Measurements from ENCODE around the gene C17orf78. TPM values are rescaled to one million over a fixed set of nuclear protein-coding genes. Genes with fewer than 3 reads are reported as not detected.
"Not testable (repeated sequence)": the region's sequence is repeated elsewhere in the genome, so short reads cannot be mapped to it uniquely, and the experiment has no call there.

The C17orf78 gene
- total RNA-seq, 1 experiment from 2014 or later = not detected

GRCh38 chr17:37438141-37438540 lies 62.4 kb downstream of the C17orf78 start:
- DNase-seq (ENCODE audit: low spot score) = no peak

- DNase-seq (ENCODE audit: low spot score) = no peak
Measured at GRCh38 chr17:37440424-37440823, 64.6 kb downstream of the C17orf78 start.

- not testable (repeated sequence) for DNase-seq (ENCODE audit: low spot score)
Measured at GRCh38 chr17:37441369-37442014, 65.7 kb downstream of the C17orf78 start.

Other genes starting within 250 kb of the C17orf78 start
- gene ACACA, start 30.9 kb downstream of the C17orf78 start, total RNA-seq (2014; rRNA removed; shearing (Covaris generic)) = 41.7 and 52.6 TPM in 2 replicates
- gene TADA2A, start 30.9 kb downstream of the C17orf78 start, total RNA-seq (2014; rRNA removed; shearing (Covaris generic)) = 27.1 and 29.1 TPM in 2 replicates
- gene DUSP14, start 113.9 kb downstream of the C17orf78 start, total RNA-seq (2014; rRNA removed; shearing (Covaris generic)) = 124 and 151 TPM in 2 replicates
- 7.4 and 9.0 TPM in 2 replicates for gene SYNRG, start 233.4 kb downstream of the C17orf78 start, total RNA-seq (2014; rRNA removed; shearing (Covaris generic))

Data from A172 (cell line).